HepG2 (cell line): ENCODE measurements around the gene MYL9.

Experiments
- BHLHE40 ChIP-seq: IDR thresholded peaks from 2 replicates; pipeline ENCODE4 v1.6.1; 2011; ENCODE audit warnings: low read length, improper control_type of control experiment
- CTCF ChIP-seq: sonication (generic); formaldehyde crosslinking; IDR thresholded peaks from 2 replicates; pipeline ENCODE4 v1.5.0; 2020; ENCODE audit warnings: mild to moderate bottlenecking, missing genetic modification reagents, moderate library complexity
- HHEX ChIP-seq: IDR thresholded peaks from 2 replicates; pipeline ENCODE4 v1.6.1; 2016; ENCODE audit warnings: control low read depth
- JUND ChIP-seq: sonication (generic); formaldehyde crosslinking; IDR thresholded peaks from 2 replicates; pipeline ENCODE4 v1.8.0; 2022; ENCODE audit warnings: mild to moderate bottlenecking, missing genetic modification reagents
- MYC ChIP-seq: sonication (generic); formaldehyde crosslinking; IDR thresholded peaks from 2 replicates; pipeline ENCODE4 v1.9.0; 2021; ENCODE audit warnings: missing genetic modification reagents, borderline replicate concordance
- RFX5 ChIP-seq: IDR thresholded peaks from 2 replicates; pipeline ENCODE4 v1.6.1; 2011; ENCODE audit warnings: low read depth, low read length, improper control_type of control experiment
- SRSF1 ChIP-seq: fragments of 200-400 bp; formaldehyde crosslinking; optimal IDR thresholded peaks from 2 replicates; pipeline ENCODE3; 2017; ENCODE audit warnings: mild to moderate bottlenecking, low read depth, low read length, moderate library complexity
- ZBTB8A ChIP-seq: sonication (generic); formaldehyde crosslinking; IDR thresholded peaks from 2 replicates; pipeline ENCODE4 v1.4.0; 2020; ENCODE audit warnings: mild to moderate bottlenecking, low read depth, missing genetic modification reagents, borderline replicate concordance
- ZNF12 ChIP-seq: sonication (generic); formaldehyde crosslinking; IDR thresholded peaks from 2 replicates; pipeline ENCODE4 v1.5.0; 2020; ENCODE audit warnings: missing genetic modification reagents
- ZNF441 ChIP-seq: sonication (generic); formaldehyde crosslinking; IDR thresholded peaks from 2 replicates; pipeline ENCODE4 v1.7.0; 2021; ENCODE audit warnings: missing genetic modification reagents, borderline replicate concordance
- ZNF709 ChIP-seq: sonication (generic); formaldehyde crosslinking; IDR thresholded peaks from 2 replicates; pipeline ENCODE4 v1.5.0; 2020; ENCODE audit warnings: mild to moderate bottlenecking, missing genetic modification reagents

- TF ChIP-seq ZNF441 (CRISPR knock-in tag) = no peak
- no peak for TF ChIP-seq JUND (CRISPR knock-in tag)
- TF ChIP-seq ZNF12 (CRISPR knock-in tag) = no peak
- no peak for TF ChIP-seq ZNF709 (CRISPR knock-in tag)
- no peak for TF ChIP-seq SRSF1
- no peak for TF ChIP-seq CTCF (CRISPR knock-in tag)
- TF ChIP-seq HHEX = no peak
- TF ChIP-seq BHLHE40 = no peak
- no peak for TF ChIP-seq ZBTB8A (CRISPR knock-in tag)
- TF ChIP-seq MYC (CRISPR knock-in tag) = no peak
- no peak for TF ChIP-seq RFX5
Observed at GRCh38 chr20:36549628-36549941, 8.3 kb downstream of the MYL9 start.
